HepG2 (cell line): ENCODE data around the gene GALNT12. TPM values are rescaled to one million over a fixed set of nuclear protein-coding genes. Genes with fewer than 3 reads are reported as not detected.
A peak's percentile ranks its signal among the peaks of the same experiment; 100 is the strongest.

Source experiments
- CCDC6 ChIP-seq: sonication (generic); formaldehyde crosslinking; IDR thresholded peaks from 2 replicates; pipeline ENCODE4 v1.8.1; 2022; ENCODE audit warnings: mild to moderate bottlenecking, missing genetic modification reagents, moderate library complexity
- EHMT2 ChIP-seq: fragments of 200-600 bp; sonication (generic); IDR thresholded peaks from 2 replicates; pipeline ENCODE4 v1.7.0; 2017; ENCODE audit warnings: antibody characterized with exemption, low read depth, low read length, borderline replicate concordance
- GABPB1 ChIP-seq: IDR thresholded peaks from 2 replicates; pipeline ENCODE4 v1.6.1; 2016; ENCODE audit warnings: mild to moderate bottlenecking, missing genetic modification reagents, moderate library complexity, missing compliant biosample characterization
- KDM4B ChIP-seq: sonication (generic); formaldehyde crosslinking; IDR thresholded peaks from 2 replicates; pipeline ENCODE4 v1.4.0; 2020; ENCODE audit warnings: missing genetic modification reagents
- KDM5B ChIP-seq: sonication (generic); formaldehyde crosslinking; IDR thresholded peaks from 2 replicates; pipeline ENCODE4 v1.4.0; 2020; ENCODE audit warnings: missing genetic modification reagents, mild to moderate bottlenecking, borderline replicate concordance
- MAZ ChIP-seq, 2 experiments: sonication (generic) in 1 of 2; formaldehyde crosslinking in 1 of 2; IDR thresholded peaks; 2 replicates each; pipeline versions ENCODE4 v1.5.0 to v1.6.1; 2012 to 2020; ENCODE audit warnings: low read depth in 2 of 2, mild to moderate bottlenecking in 2 of 2, borderline replicate concordance in 1 of 2, improper control_type of control experiment in 1 of 2, low read length in 1 of 2, missing genetic modification reagents in 1 of 2, moderate library complexity in 1 of 2
- MED1 ChIP-seq: sonication (generic); formaldehyde crosslinking; IDR thresholded peaks from 2 replicates; pipeline ENCODE4 v1.4.0; 2020; ENCODE audit warnings: missing genetic modification reagents
- NFRKB ChIP-seq: fragments of 450-650 bp; IDR thresholded peaks from 2 replicates; pipeline ENCODE4 v1.6.1; 2017
- NR1H2 ChIP-seq: sonication (generic); formaldehyde crosslinking; IDR thresholded peaks from 2 replicates; pipeline ENCODE4 v1.8.1; 2022; ENCODE audit warnings: low read depth, missing genetic modification reagents, borderline replicate concordance
- PHF8 ChIP-seq: sonication (generic); formaldehyde crosslinking; IDR thresholded peaks from 2 replicates; pipeline ENCODE4 v1.5.0; 2020; ENCODE audit warnings: missing genetic modification reagents
- RAD21 ChIP-seq: fragments of 450-650 bp; formaldehyde crosslinking; IDR thresholded peaks from 2 replicates; pipeline ENCODE4 v1.5.0; 2020; ENCODE audit warnings: mild to moderate bottlenecking
- REPIN1 ChIP-seq: sonication (generic); formaldehyde crosslinking; IDR thresholded peaks from 2 replicates; pipeline ENCODE4 v1.8.0; 2022; ENCODE audit warnings: missing genetic modification reagents, low read depth, mild to moderate bottlenecking, borderline replicate concordance
- YEATS4 ChIP-seq: sonication (generic); formaldehyde crosslinking; IDR thresholded peaks from 2 replicates; pipeline ENCODE4 v1.4.0; 2020; ENCODE audit warnings: missing genetic modification reagents, borderline replicate concordance
- ZFP36 ChIP-seq: fragments of 150-350 bp; IDR thresholded peaks from 2 replicates; pipeline ENCODE4 v1.6.1; 2018; ENCODE audit warnings: borderline replicate concordance, low read length, low read depth; ENCODE audit not compliant: partially characterized antibody
- ZFYVE20 ChIP-seq: sonication (generic); formaldehyde crosslinking; IDR thresholded peaks from 2 replicates; pipeline ENCODE4 v1.8.0; 2023; ENCODE audit warnings: low read depth, mild to moderate bottlenecking, moderate library complexity, missing genetic modification reagents, borderline replicate concordance
- ZNF20 ChIP-seq: sonication (generic); formaldehyde crosslinking; IDR thresholded peaks from 2 replicates; pipeline ENCODE4 v1.4.0; 2020; ENCODE audit warnings: mild to moderate bottlenecking, moderate library complexity, missing genetic modification reagents
- ZNF441 ChIP-seq: sonication (generic); formaldehyde crosslinking; IDR thresholded peaks from 2 replicates; pipeline ENCODE4 v1.7.0; 2021; ENCODE audit warnings: missing genetic modification reagents, borderline replicate concordance
- ZNF605 ChIP-seq: sonication (generic); formaldehyde crosslinking; IDR thresholded peaks from 2 replicates; pipeline ENCODE4 v1.8.0; 2022; ENCODE audit warnings: mild to moderate bottlenecking, missing genetic modification reagents
- ZNF629 ChIP-seq: sonication (generic); formaldehyde crosslinking; conservative IDR thresholded peaks from 2 replicates; pipeline ENCODE4 v1.5.0; 2020; ENCODE audit warnings: missing genetic modification reagents
- ZNF737 ChIP-seq: sonication (generic); formaldehyde crosslinking; IDR thresholded peaks from 2 replicates; pipeline ENCODE4 v1.5.0; 2020; ENCODE audit warnings: missing genetic modification reagents, mild to moderate bottlenecking, borderline replicate concordance
- ZNF790 ChIP-seq: sonication (generic); formaldehyde crosslinking; IDR thresholded peaks from 2 replicates; pipeline ENCODE4 v1.8.0; 2022; ENCODE audit warnings: missing genetic modification reagents, mild to moderate bottlenecking, borderline replicate concordance
- polyA plus RNA-seq, 8 experiments: library from polyadenylated mRNA; depleted of rRNA in 3 of 8; stranded (reverse) in 7 of 8; unstranded in 1 of 8; fragments of >200 nt; fragmentation: Illumina TruSeq in 4 of 8; extraction: Trizol in 4 of 8; gene quantifications; 2 replicates each; pipeline versions ENCODE4 v1.2.1 to v1.2.3, GENCODE V29; 2011 to 2016; ENCODE audit warnings: low read depth in 4 of 8, missing spikeins in 1 of 8, mixed read lengths in 1 of 8; ENCODE audit not compliant: insufficient read depth in 1 of 8
- total RNA-seq, 5 experiments: library from RNA; depleted of rRNA; stranded (reverse); fragments of >200 nt; fragmentation: Illumina TruSeq; extraction: Trizol; gene quantifications; 2 replicates each; pipeline ENCODE4 v1.2.3, GENCODE V29; 2016; ENCODE audit warnings: low read depth in 1 of 5
- TF ChIP-seq, protein P1 (sequence below): sonication (generic); formaldehyde crosslinking; IDR thresholded peaks from 2 replicates; pipeline ENCODE4 v1.5.1; 2020; ENCODE audit warnings: missing genetic modification reagents, mild to moderate bottlenecking, borderline replicate concordance
- TF ChIP-seq, protein P2 (sequence below): sonication (generic); formaldehyde crosslinking; IDR thresholded peaks from 2 replicates; pipeline ENCODE4 v1.4.0; 2020; ENCODE audit warnings: mild to moderate bottlenecking, low read depth, missing genetic modification reagents

GALNT12 gene
- total and polyA plus RNA-seq, 2 of the 13 experiments (the other 11 are each of a cell fraction or from before 2014, with no cell fraction given), result 0.07 TPM; not detected in 1

DNA sequence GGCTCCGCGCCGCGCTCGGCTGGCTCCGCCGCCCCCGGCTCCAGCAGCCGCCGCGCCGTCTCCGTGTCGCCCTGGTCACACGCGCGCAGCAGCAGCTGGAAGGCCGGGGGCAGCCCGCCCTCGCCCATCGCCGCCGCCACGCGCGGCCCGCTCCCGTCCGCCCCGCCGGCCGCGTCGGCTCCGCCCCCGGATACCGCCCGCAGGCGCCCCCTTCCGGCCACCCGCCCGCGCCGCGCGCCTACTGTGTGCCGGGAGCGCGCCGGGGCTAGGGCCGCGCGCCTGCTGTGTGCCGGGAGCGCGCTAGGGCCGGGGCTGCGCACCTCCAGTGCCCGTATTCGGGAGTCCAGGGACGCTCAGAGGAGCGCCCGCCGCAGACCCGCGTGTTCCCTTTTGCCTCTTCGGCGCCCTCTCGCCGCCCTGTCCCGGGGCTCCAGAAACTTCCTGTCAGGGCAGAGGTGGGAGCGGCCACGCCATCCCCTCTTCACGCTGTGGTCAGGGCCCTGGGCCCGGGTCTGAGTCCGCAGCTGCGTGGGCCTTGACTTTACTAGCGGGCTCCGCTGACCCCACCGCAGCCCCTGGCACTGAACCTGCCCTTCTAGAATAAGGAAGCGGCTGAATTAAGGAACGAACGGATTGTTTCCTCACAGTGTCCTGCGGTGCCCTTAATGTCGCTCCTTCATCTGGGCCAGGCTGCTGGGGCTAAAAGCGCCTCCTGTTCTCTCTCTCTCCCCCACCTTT, 10.9 kb upstream of the GALNT12 start, which contains the start of gene ANKS6 (continued):
- 0 out of 2 replicates have a peak, but pooled peaks have one; percentile 13 for TF ChIP-seq PHF8 (CRISPR knock-in tag)
- TF ChIP-seq NR1H2 (CRISPR knock-in tag), result no peak
- no peak for TF ChIP-seq NFRKB
- no peak for TF ChIP-seq ZNF20 (CRISPR knock-in tag)
- TF ChIP-seq RAD21 (CRISPR knock-in tag), result 0 out of 2 replicates have a peak, but pooled peaks have one; percentile 46
- TF ChIP-seq, protein P1, sequence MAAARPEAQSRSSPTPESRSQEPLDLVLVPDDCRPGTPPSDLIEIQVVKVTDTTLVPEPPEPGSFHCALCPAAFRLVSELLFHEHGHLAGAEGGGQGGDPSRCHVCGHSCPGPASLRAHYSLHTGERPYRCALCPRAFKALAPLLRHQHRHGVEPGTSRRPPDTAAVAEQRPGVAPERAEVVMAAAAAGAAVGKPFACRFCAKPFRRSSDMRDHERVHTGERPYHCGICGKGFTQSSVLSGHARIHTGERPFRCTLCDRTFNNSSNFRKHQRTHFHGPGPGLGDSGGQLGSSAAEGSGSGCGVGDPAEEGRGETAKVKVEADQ, result no peak
- TF ChIP-seq ZNF629 (CRISPR knock-in tag), result no peak
- no peak for TF ChIP-seq ZNF790 (CRISPR knock-in tag)
- peak; percentile 58; the same call in 1 of the 2 replicates for TF ChIP-seq YEATS4 (CRISPR knock-in tag)
- TF ChIP-seq REPIN1 (CRISPR knock-in tag), result no peak
- peak; percentile 71; the same call in 1 of the 2 replicates for TF ChIP-seq CCDC6
- no peak for TF ChIP-seq ZNF737 (CRISPR knock-in tag)
- no peak for TF ChIP-seq MAZ (IDR thresholded peaks at IDR 0.05; ENCODE audit: borderline replicate concordance, low read depth, low read length)
- TF ChIP-seq MAZ (CRISPR knock-in tag; IDR thresholded peaks at IDR 0.05; ENCODE audit: low read depth), result peak; percentile 46; the same call in 1 of the 2 replicates
- 0 out of 2 replicates have a peak, but pooled peaks have one; percentile 3 for TF ChIP-seq KDM5B (CRISPR knock-in tag)
- TF ChIP-seq ZNF605, result no peak
- no peak for TF ChIP-seq MED1 (CRISPR knock-in tag)
- TF ChIP-seq, protein P2, sequence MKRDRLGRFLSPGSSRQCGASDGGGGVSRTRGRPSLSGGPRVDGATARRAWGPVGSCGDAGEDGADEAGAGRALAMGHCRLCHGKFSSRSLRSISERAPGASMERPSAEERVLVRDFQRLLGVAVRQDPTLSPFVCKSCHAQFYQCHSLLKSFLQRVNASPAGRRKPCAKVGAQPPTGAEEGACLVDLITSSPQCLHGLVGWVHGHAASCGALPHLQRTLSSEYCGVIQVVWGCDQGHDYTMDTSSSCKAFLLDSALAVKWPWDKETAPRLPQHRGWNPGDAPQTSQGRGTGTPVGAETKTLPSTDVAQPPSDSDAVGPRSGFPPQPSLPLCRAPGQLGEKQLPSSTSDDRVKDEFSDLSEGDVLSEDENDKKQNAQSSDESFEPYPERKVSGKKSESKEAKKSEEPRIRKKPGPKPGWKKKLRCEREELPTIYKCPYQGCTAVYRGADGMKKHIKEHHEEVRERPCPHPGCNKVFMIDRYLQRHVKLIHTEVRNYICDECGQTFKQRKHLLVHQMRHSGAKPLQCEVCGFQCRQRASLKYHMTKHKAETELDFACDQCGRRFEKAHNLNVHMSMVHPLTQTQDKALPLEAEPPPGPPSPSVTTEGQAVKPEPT (CRISPR knock-in tag), result no peak
- TF ChIP-seq GABPB1, result peak; percentile 63; the same call in 1 of the 2 replicates
- TF ChIP-seq ZFP36, result no peak
- no peak for TF ChIP-seq KDM4B
- no peak for TF ChIP-seq ZFYVE20
- no peak for TF ChIP-seq EHMT2
- TF ChIP-seq ZNF441 (CRISPR knock-in tag), result peak; percentile 55; the same call in 1 of the 2 replicates
